ENCODE data around the gene POLDIP2. TPM values are rescaled to one million over a fixed set of nuclear protein-coding genes. Genes with fewer than 3 reads are reported as not detected.
A peak's percentile ranks its signal among the peaks of the same experiment; 100 is the strongest.

Gene POLDIP2
- total and polyA plus RNA-seq, 9 of the 15 experiments (the other 6 are each of a cell fraction or from before 2014, with no cell fraction given) = 22.0 to 137 (median 104) TPM

DNA sequence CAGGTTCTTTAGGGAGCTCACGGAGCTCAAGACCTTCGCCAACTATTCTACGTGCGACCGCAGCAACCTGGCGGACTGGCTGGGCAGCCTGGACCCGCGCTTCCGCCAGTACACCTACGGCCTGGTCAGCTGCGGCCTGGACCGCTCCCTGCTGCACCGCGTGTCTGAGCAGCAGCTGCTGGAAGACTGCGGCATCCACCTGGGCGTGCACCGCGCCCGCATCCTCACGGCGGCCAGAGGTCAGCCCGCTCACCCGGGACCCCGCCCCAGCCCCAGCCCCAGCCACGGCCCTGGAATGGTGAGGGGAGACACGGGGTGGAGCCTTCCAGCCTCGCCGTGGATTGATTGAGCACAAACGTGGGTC lies 27.7 kb upstream of the POLDIP2 start:
- DNase-seq (ENCODE audit: extremely low read depth in 1 of 4, low spot score in 3 of 4) (no peak), FAIRE-seq (no peak), ATAC-seq (no peak)
- ChIA-PET POLR2A (interaction anchor here (0.8 to 1.1 kb wide), 3 partner anchors 19 to 28 kb away, joined by 3 read pairs; no protein-coding TSS in a partner anchor), CTCF (ENCODE audit: low intra/inter-chr PET ratio) (no interaction called here)
- H3K27me3 ChIP-seq (ENCODE audit: control insufficient read depth in 2 of 2, insufficient read depth in 2 of 2, low read length in 2 of 2) = peaks cover 11 to 44% of the 10 kb centered on the region in 2 experiments; a peak in 3 of 5 replicates
- no peak overlapping the region for H3K4me3 ChIP-seq
- no peaks in the 10 kb centered on the region for H4K20me1 ChIP-seq (replicated peaks; ENCODE audit: control insufficient read depth, insufficient read depth, low read length)
- intact Hi-C loops (cut with micrococcal nuclease) = no loop called here
- H3K4me1 ChIP-seq (replicated peaks in 1 of 2; ENCODE audit: control insufficient read depth in 2 of 2, insufficient read depth in 2 of 2, low read length in 2 of 2) = peaks cover 6 to 25% of the 10 kb centered on the region in 2 experiments; a peak in 4 of 5 replicates
- H3K9ac ChIP-seq (ENCODE audit: insufficient read depth in 1 of 2, low read depth in 2 of 2, low read length in 2 of 2) = peak overlapping the region in 1 of 2 experiments; percentile 88; a peak in 2 of 4 replicates
- BruUV-seq (replicated peaks) = no TSS peak
- no peaks in the 10 kb centered on the region for H3K79me2 ChIP-seq (ENCODE audit: control insufficient read depth, insufficient read depth, low read length)
- no peaks in the 10 kb centered on the region for H3K9me1 ChIP-seq (ENCODE audit: control insufficient read depth, insufficient read depth, low read length)
- H3K27ac ChIP-seq (ENCODE audit: extremely low read depth, low read depth, low read length) = no peak overlapping the region; the same call in 2 of the 3 replicates
- no peaks in the 10 kb centered on the region for H3K36me3 ChIP-seq (ENCODE audit: control insufficient read depth, insufficient read depth, low read length)
- peak overlapping the region; percentile 76 for H2AFZ ChIP-seq (ENCODE audit: low read depth, low read length)
- in situ Hi-C loops (cut with MboI) = no loop called here
- TF ChIP-seq, protein P1, sequence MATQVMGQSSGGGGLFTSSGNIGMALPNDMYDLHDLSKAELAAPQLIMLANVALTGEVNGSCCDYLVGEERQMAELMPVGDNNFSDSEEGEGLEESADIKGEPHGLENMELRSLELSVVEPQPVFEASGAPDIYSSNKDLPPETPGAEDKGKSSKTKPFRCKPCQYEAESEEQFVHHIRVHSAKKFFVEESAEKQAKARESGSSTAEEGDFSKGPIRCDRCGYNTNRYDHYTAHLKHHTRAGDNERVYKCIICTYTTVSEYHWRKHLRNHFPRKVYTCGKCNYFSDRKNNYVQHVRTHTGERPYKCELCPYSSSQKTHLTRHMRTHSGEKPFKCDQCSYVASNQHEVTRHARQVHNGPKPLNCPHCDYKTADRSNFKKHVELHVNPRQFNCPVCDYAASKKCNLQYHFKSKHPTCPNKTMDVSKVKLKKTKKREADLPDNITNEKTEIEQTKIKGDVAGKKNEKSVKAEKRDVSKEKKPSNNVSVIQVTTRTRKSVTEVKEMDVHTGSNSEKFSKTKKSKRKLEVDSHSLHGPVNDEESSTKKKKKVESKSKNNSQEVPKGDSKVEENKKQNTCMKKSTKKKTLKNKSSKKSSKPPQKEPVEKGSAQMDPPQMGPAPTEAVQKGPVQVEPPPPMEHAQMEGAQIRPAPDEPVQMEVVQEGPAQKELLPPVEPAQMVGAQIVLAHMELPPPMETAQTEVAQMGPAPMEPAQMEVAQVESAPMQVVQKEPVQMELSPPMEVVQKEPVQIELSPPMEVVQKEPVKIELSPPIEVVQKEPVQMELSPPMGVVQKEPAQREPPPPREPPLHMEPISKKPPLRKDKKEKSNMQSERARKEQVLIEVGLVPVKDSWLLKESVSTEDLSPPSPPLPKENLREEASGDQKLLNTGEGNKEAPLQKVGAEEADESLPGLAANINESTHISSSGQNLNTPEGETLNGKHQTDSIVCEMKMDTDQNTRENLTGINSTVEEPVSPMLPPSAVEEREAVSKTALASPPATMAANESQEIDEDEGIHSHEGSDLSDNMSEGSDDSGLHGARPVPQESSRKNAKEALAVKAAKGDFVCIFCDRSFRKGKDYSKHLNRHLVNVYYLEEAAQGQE (IDR thresholded peaks at IDR 0.05; ENCODE audit: borderline replicate concordance) = no peak
- TF ChIP-seq, protein P1 (CRISPR knock-in tag; IDR thresholded peaks at IDR 0.05; ENCODE audit: low read depth) = no peak
- TF ChIP-seq L3MBTL2 (IDR thresholded peaks at IDR 0.05) = no peak
- TF ChIP-seq SAFB2 (IDR thresholded peaks at IDR 0.05; ENCODE audit: borderline replicate concordance, low read depth, low read length, severe bottlenecking) = no peak
- no peak for TF ChIP-seq MAFG (tag; conservative IDR thresholded peaks at IDR 0.05)
- TF ChIP-seq POLR2G (IDR thresholded peaks at IDR 0.05; ENCODE audit: low read depth, low read length) = no peak; the same call in 1 of the 2 replicates
- no peak for TF ChIP-seq POLR2AphosphoS5 (IDR thresholded peaks at IDR 0.05; ENCODE audit: control insufficient read depth, insufficient read depth, low read depth, low read length)
- no peak for TF ChIP-seq PHTF2 (CRISPR knock-in tag; IDR thresholded peaks at IDR 0.05)
- TF ChIP-seq, protein P2, sequence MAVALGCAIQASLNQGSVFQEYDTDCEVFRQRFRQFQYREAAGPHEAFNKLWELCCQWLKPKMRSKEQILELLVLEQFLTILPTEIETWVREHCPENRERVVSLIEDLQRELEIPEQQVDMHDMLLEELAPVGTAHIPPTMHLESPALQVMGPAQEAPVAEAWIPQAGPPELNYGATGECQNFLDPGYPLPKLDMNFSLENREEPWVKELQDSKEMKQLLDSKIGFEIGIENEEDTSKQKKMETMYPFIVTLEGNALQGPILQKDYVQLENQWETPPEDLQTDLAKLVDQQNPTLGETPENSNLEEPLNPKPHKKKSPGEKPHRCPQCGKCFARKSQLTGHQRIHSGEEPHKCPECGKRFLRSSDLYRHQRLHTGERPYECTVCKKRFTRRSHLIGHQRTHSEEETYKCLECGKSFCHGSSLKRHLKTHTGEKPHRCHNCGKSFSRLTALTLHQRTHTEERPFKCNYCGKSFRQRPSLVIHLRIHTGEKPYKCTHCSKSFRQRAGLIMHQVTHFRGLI (CRISPR knock-in tag; IDR thresholded peaks at IDR 0.05) = no peak
- TF ChIP-seq, protein P3, sequence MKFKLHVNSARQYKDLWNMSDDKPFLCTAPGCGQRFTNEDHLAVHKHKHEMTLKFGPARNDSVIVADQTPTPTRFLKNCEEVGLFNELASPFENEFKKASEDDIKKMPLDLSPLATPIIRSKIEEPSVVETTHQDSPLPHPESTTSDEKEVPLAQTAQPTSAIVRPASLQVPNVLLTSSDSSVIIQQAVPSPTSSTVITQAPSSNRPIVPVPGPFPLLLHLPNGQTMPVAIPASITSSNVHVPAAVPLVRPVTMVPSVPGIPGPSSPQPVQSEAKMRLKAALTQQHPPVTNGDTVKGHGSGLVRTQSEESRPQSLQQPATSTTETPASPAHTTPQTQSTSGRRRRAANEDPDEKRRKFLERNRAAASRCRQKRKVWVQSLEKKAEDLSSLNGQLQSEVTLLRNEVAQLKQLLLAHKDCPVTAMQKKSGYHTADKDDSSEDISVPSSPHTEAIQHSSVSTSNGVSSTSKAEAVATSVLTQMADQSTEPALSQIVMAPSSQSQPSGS (CRISPR knock-in tag; IDR thresholded peaks at IDR 0.05) = no peak
- TF ChIP-seq NELFE (IDR thresholded peaks at IDR 0.05; ENCODE audit: insufficient read depth, insufficient read length) = no peak
- peak overlapping the region; percentile 66; the same call in 1 of the 2 replicates for H3K4me2 ChIP-seq (ENCODE audit: insufficient read depth, low read length)
- H3K9me3 ChIP-seq (replicated peaks; ENCODE audit: control insufficient read depth, insufficient read depth, low read depth, low read length) = no peaks in the 10 kb centered on the region
- WGBS (ENCODE audit: insufficient coverage, low coverage, missing lambda C conversion rate) = 48% methylated on average over 14 of the region's 29 CpGs

Measured in K562 (cell line).